ENCODE results near the gene MYO9A. TPM values are rescaled to one million over a fixed set of nuclear protein-coding genes. Genes with fewer than 3 reads are reported as not detected.

Gene MYO9A
- total and polyA plus RNA-seq, 10 of the 15 experiments (the other 5 are each of a cell fraction or from before 2014, with no cell fraction given): 3.3 to 25.3 (median 12.2) TPM

DNA sequence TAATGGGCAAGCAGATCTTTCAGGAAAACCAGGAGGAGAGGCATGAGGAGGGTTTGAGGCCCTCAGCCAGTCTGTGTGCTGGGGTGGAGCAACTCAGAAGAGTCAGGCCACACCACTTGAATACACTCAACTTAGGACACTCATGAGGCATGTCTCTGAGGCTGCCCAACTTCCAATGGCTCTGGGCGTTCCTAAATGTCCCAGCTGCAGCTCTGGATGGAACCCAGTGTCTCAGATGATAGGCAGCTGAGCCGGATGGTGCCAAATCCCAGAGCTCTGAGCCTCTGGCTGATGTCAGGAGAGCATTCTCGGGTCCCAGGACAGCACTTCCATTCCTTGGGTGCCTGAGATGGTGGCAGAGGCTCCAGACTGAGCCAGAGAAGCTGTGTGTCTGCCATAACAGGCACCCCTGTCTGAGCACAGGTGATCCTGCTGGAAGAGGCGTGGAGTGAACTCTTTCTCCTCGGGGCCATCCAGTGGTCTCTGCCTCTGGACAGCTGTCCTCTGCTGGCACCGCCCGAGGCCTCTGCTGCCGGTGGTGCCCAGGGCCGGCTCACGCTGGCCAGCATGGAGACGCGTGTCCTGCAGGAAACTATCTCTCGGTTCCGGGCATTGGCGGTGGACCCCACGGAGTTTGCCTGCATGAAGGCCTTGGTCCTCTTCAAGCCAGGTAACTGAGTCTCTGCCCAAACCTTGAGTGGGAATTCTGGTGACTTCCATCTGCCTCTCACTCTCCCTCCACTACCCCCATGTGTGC, 304.8 kb downstream of the MYO9A start:
- intact Hi-C loops (cut with micrococcal nuclease; ENCODE audit: unreplicated experiment): no loop called here
- Histone ChIP-seq H3K9ac (ENCODE audit: control insufficient read depth, insufficient read depth, low read length) (no peak overlapping the region), H3K79me2 (ENCODE audit: control insufficient read depth, insufficient read depth, low read length) (no peaks in the 10 kb centered on the region), H2AFZ (ENCODE audit: control insufficient read depth, low read depth, low read length) (no peak overlapping the region), H3K36me3 (ENCODE audit: control insufficient read depth in 2 of 2, insufficient read depth in 2 of 2, low read length in 1 of 2) (no peaks in the 10 kb centered on the region), H3K4me3 (no peak overlapping the region), H3K27ac (ENCODE audit: control insufficient read depth, insufficient read depth) (no peak overlapping the region), H3K27me3 (replicated peaks in 1 of 2; ENCODE audit: control insufficient read depth in 2 of 2, insufficient read depth in 2 of 2, low read length in 1 of 2) (no peaks in the 10 kb centered on the region), H3K4me1 (ENCODE audit: control insufficient read depth, insufficient read depth, low read length) (no peaks in the 10 kb centered on the region), H4K20me1 (ENCODE audit: control insufficient read depth, insufficient read depth) (no peaks in the 10 kb centered on the region), H3K4me2 (ENCODE audit: control insufficient read depth, insufficient read depth) (no peak overlapping the region), H3K9me3 (replicated peaks; ENCODE audit: control insufficient read depth, insufficient read depth, low read length) (no peaks in the 10 kb centered on the region)
- DNase-seq (ENCODE audit: low read depth, low spot score): no peak
- no peak for FAIRE-seq
- in situ Hi-C loops (cut with MboI): no loop called here
- ChIA-PET SMC1A (ENCODE audit: uncharacterized antibody, unreplicated experiment) (interaction anchor here (0.8 kb wide), 1 partner anchor 237 kb away, joined by 4 read pairs; no protein-coding TSS in a partner anchor), POLR2A (no interaction called here), CTCF (no interaction called here), RAD21 (ENCODE audit: unreplicated experiment) (no interaction called here)
- TF ChIP-seq STAT1 (conservative IDR thresholded peaks at IDR 0.05) (no peak), LARP7 (IDR thresholded peaks at IDR 0.05) (no peak), ZSCAN29 (IDR thresholded peaks at IDR 0.05) (no peak)
- TF ChIP-seq, protein P1, sequence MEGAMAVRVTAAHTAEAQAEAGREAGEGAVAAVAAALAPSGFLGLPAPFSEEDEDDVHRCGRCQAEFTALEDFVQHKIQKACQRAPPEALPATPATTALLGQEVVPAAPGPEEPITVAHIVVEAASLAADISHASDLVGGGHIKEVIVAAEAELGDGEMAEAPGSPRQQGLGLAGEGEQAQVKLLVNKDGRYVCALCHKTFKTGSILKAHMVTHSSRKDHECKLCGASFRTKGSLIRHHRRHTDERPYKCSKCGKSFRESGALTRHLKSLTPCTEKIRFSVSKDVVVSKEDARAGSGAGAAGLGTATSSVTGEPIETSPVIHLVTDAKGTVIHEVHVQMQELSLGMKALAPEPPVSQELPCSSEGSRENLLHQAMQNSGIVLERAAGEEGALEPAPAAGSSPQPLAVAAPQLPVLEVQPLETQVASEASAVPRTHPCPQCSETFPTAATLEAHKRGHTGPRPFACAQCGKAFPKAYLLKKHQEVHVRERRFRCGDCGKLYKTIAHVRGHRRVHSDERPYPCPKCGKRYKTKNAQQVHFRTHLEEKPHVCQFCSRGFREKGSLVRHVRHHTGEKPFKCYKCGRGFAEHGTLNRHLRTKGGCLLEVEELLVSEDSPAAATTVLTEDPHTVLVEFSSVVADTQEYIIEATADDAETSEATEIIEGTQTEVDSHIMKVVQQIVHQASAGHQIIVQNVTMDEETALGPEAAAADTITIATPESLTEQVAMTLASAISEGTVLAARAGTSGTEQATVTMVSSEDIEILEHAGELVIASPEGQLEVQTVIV (IDR thresholded peaks at IDR 0.05; ENCODE audit: borderline replicate concordance, partially characterized antibody): no peak
- BruUV-seq (replicated peaks): no TSS peak
- ATAC-seq: no peak
- WGBS (ENCODE audit: insufficient coverage, insufficient replicate concordance, low lambda C conversion rate, missing lambda C conversion rate): 67% methylated on average over 16 of the region's 16 CpGs

Data from GM12878 (cell line).